Activated CD4-positive, alpha-beta T cell treated with anti-CD3 and anti-CD28 coated beads, Interleukin-2, Interleukin-4, amounts not matched to agents 100 ng/mL and 50 ng/mL, durations not matched to agents 16 hours and 8 hours (primary cell): ENCODE data around the gene CREB3L1.

Source experiments
- DNase-seq: peaks from one replicate; pipeline ENCODE4 v3.0.0-alpha.2; 2020; ENCODE audit warnings: low spot score

The CREB3L1 gene

GRCh38 chr11:46273511-46274205 lies 3.8 kb upstream of the CREB3L1 start:
- DNase-seq = no peak

- DNase-seq = no peak
Measured at GRCh38 chr11:46275964-46276641, 1.4 kb upstream of the CREB3L1 start.

GRCh38 chr11:46277313-46277621 lies 195 bp upstream of the CREB3L1 start:
- no peak for DNase-seq

DNA sequence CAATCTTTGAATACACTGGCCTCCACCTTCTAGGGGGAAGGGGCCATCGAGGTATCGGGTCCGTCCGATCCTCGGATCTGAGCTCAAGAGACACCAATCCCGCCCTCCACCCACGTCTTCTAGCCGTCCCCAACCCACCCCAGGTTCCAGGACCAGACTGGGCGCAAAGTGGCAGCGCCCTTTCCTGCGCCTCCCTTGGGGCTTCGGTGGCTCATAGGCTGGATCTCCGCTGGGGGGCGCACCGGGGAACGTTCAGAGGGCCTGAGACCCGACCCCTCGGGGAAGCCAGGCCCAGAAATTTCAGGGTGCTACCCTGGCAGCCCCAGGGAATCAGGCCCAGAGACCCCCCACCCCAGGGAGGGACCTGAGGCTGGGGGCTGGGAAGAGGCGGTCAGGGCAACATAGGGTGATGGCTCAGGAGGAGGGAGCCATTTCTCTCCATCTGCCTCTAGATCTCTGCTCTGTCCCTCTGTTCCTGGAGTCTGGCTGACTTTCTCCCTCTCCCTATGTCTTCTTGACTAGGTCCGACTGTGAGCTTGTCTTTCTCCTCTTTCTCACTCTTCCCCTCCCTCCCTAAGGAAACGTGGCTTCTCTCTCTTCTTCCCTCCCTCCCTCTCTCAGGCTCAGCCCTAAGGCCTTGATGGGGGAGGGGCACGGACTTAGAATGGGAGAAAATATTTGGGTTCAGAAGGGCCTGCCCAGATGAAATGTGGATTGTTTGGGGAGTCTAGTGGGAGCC lies 1.1 kb downstream of the CREB3L1 start:
- peak; percentile 11 for DNase-seq

GRCh38 chr11:46279126-46280099 lies 2.0 kb downstream of the CREB3L1 start:
- DNase-seq = no peak

GRCh38 chr11:46280706-46281105 lies 3.2 kb downstream of the CREB3L1 start:
- DNase-seq = no peak

- DNase-seq = no peak
Measured at GRCh38 chr11:46281371-46281831, 3.9 kb downstream of the CREB3L1 start.

GRCh38 chr11:46285173-46285572 lies 7.7 kb downstream of the CREB3L1 start:
- no peak for DNase-seq

- no peak for DNase-seq
Measured at GRCh38 chr11:46285594-46286033, 8.2 kb downstream of the CREB3L1 start.

DNA sequence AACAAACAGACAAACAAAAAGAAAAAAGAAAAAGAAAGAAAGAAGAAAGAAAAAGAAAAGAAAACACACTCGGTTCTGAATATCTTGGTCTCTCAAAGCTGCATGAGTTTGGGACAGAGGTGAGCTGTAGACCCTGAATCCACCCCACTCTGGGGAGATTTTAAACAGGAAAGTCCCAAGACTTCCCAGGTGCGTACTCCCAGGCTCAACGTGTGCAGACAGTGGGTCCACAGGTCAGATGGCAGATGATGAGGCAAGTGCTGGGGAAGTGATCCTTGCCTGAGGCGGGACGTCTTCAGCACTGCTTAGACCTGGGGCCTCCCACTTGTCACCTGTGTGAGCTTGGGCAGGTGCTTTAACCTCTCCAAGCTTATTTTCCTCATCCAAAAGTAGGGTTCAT lies 9.3 kb downstream of the CREB3L1 start:
- no peak for DNase-seq

DNA sequence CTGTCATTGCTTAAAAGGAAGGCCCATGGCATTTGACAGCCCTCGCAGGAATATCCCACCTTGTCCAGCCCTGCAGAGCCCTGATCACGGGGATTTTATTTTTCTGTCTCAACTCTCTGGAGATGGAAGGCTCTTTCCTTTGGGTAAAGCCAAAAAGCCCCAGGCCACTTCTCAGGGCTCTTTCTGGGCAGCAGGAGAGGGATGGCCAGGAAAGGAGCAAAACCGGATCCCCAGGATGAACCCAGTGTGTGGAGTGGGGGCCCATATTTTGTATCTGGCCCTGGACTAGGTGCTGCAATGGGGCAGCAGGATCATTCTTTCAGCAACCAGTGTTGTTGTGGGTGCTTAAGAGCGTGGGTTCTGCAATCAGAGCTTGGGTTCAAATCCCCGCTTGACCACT lies 11.0 kb downstream of the CREB3L1 start:
- DNase-seq = no peak

DNA sequence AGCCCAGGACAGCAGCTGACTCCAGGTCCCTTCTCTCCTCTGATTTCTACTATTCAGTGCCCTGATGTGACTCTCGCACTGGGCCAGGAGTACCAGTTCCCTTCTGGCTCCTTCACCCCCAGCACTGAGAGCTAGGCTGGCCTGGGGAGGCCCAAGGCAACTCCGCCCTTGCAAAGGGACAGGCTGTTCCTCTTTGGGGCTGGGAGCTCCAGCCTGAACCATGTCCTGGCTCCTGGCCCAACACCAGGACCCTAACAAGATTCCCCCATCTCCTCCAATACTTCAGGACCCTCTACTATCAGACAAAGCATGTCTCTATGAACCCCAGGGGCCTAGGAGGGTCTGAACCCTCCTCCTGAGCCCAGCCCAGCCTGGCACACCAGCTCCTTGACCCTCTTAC lies 12.5 kb downstream of the CREB3L1 start:
- DNase-seq = no peak

DNA sequence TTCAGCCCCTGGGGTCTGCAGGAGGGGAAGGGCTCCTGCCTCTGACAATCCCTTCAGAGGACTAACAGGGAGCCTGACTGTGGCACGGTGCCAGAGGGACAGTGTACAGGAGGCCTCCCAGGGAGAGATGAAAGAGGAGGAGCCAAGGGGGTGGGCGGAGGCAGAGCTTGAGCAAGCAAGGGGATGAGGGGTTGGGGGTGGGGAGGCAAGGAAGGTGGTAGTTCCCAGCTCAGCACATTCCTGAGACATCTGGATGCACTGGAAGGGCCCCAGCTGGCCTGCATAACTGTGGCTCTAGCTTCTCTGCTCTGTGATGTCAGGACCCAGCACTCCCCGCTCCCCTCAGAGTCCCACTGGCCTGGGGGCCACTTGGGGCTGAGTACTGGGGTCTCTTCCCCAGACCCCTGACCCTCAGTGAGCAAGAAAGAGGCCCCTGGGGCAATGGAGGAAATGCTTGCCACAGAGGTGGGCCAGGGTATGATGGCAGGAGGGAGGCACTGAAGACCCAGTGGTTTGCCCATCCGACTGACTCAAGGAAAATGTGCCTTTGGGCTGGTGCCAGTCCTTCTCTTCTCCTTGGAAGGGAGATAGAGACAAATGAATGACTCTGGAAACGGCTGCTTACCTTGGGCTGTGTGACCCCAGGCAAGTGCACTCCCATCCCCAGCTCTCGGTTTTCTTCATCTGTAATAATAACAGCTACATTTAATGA lies 13.3 kb downstream of the CREB3L1 start:
- no peak for DNase-seq

DNA sequence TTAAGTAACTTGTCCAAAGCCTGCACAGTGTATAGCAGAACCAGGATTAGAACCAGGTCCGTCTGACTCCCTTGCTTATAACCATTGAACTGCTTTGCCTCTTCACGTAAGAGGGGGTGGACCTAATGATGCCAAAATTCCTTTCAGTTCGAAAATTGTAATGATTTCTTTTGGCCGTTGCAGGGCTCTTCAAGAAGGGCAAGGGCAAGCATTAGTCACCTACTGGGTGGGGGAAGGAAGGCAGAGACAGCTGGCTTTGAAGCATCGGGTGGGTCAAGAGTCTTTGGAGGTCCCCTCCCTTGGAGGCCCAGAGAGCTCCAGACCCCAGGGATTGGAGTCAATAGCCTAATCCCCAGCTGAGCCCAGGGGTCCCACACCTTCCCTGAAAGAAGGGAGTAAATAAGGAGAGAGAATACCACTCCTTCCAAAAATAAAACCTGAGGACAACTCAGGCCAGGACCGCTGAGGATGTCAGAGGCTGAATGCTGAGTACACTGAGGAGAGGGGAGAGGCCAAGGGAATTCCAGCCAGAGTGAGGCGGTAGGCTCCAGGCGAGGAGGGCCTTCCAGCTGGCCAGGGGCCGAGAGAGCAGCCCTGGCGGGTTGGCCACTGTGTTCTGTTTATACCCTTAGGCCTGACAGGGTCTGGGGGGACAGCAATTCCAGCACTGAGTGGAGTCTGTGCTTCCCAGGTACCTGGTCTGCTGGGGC lies 14.1 kb downstream of the CREB3L1 start:
- no peak for DNase-seq

GRCh38 chr11:46293066-46293465 lies 15.6 kb downstream of the CREB3L1 start:
- no peak for DNase-seq

GRCh38 chr11:46293641-46294103 lies 16.2 kb downstream of the CREB3L1 start:
- DNase-seq = no peak

DNA sequence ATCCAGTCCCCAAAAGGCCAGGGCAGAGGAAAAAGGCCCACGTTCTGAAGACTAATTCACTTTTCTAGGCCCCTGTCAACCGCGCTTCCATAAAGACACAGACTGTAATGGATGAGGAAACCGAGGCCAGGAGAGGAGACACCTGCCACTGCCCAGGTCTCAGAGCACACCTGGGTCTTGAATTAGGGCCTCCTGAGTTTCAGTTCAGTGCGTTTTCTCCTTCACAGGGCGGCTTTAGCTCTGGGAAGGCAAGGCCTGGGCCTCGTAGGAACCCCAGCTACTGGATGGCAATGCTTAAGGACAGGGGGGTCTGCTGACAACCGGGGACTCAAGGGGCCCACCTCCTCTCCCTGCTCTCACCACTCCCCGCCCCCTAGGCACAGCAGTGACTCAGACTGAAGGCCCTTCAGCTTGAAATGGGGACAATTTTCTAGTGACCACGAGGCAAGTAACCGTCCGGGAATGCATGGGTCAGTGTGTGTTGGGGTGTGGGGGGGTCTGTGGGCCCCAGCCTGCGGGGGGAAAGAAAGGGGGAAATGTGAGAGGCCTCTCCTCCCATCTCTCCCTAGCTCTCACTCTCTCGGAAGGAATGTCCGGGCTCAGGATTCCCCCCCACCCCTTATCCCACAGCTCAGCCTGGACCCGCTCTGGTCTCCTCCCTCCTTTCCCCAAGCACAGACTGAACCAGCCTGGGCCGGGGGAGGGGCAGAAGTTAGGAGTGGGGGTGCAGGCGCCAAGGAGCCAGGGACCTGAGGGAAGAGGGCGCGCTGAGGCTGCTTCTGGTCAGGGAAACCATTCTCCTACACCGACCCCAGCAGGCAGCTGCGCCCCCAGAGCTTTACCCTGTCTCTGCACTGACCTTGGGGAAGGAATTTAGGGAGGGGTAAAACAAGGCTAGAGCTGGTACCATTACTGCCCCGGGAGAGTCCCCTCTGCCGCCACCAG lies 17.2 kb downstream of the CREB3L1 start:
- no peak for DNase-seq

- peak; percentile 52 for DNase-seq
Measured at GRCh38 chr11:46295312-46296058, 18.0 kb downstream of the CREB3L1 start.
